Stimulated activated CD8-positive, alpha-beta memory T cell treated with anti-CD3 and anti-CD28 coated beads, Interleukin-12 subunit alpha, Interleukin-12 subunit beta, amount 100 ng/mL, for 1 hour (primary cell): Measurements from ENCODE around the gene SMCO2.

Experiments
- DNase-seq: peaks from one replicate; pipeline ENCODE4 v3.0.0-alpha.2; 2020; ENCODE audit warnings: low read depth

SMCO2 gene

GRCh38 chr12:27453421-27453820, 6.9 kb downstream of the SMCO2 start:
- DNase-seq = no peak

GRCh38 chr12:27455589-27455988, 9.1 kb downstream of the SMCO2 start:
- no peak for DNase-seq

GRCh38 chr12:27456618-27457017, 10.1 kb downstream of the SMCO2 start:
- DNase-seq = no peak

GRCh38 chr12:27460471-27460978, 14.0 kb downstream of the SMCO2 start:
- no peak for DNase-seq

GRCh38 chr12:27462151-27462694, 15.7 kb downstream of the SMCO2 start:
- no peak for DNase-seq

- DNase-seq = no peak
Observed at GRCh38 chr12:27462851-27463250, 16.3 kb downstream of the SMCO2 start.

GRCh38 chr12:27463511-27464219, 17.1 kb downstream of the SMCO2 start:
- no peak for DNase-seq

GRCh38 chr12:27464220-27464554, 17.7 kb downstream of the SMCO2 start:
- DNase-seq = no peak

- DNase-seq = no peak
Observed at GRCh38 chr12:27467641-27468040, 21.1 kb downstream of the SMCO2 start.

- DNase-seq = no peak
Observed at GRCh38 chr12:27468241-27468640, 21.7 kb downstream of the SMCO2 start.

GRCh38 chr12:27469176-27469736, 22.7 kb downstream of the SMCO2 start:
- DNase-seq = no peak

GRCh38 chr12:27472604-27473003, 26.1 kb downstream of the SMCO2 start:
- DNase-seq = no peak

GRCh38 chr12:27474344-27474743, 27.8 kb downstream of the SMCO2 start:
- DNase-seq = no peak

- DNase-seq = no peak
Observed at GRCh38 chr12:27477049-27477448, 30.5 kb downstream of the SMCO2 start.

- DNase-seq = no peak
Observed at GRCh38 chr12:27478949-27479348, 32.4 kb downstream of the SMCO2 start.

- DNase-seq = no peak
Observed at GRCh38 chr12:27480016-27480415, 33.5 kb downstream of the SMCO2 start.

GRCh38 chr12:27486961-27487360, 40.4 kb downstream of the SMCO2 start:
- DNase-seq = no peak

- no peak for DNase-seq
Observed at GRCh38 chr12:27488479-27488878, 41.9 kb downstream of the SMCO2 start.

GRCh38 chr12:27491226-27491625, 44.7 kb downstream of the SMCO2 start:
- no peak for DNase-seq

GRCh38 chr12:27493260-27493940, 46.9 kb downstream of the SMCO2 start:
- no peak for DNase-seq

- DNase-seq = no peak
Observed at GRCh38 chr12:27497446-27497845, 50.9 kb downstream of the SMCO2 start.

- no peak for DNase-seq
Observed at GRCh38 chr12:27498149-27498548, 51.6 kb downstream of the SMCO2 start.

- no peak for DNase-seq
Observed at GRCh38 chr12:27498761-27499160, 52.2 kb downstream of the SMCO2 start.
